Measurements from ENCODE around the gene TDRD12.

Gene TDRD12

DNA sequence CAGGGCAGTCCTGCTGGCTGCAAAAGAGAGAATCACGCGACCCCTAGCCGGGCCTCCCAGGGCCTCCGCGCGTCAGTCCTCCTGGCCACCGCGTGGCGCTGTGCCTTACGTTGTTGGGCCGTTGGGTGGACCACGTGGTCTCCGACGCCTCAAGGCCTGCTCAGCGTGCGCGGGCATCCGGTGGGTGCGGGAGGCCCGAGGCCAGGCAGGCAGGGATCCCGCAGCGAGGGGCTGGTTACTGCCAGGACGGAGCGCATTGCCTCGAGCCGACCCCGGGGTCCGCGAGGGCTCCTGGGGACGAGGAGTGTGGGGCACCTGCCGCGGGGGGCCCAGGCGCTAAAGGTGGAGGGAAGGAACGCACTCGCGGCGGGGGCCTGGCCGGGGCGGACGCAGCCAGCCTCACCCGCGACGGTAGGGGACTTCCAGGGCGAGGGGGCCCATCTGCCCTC, at the start of gene TDRD12:
Gene TDRD12, plus strand, starts transcription at position 157 of the 449 bp plus-strand sequence. CDS start 306 bp downstream, outside the sequence.
- DNase-seq = no peak

- peak; percentile 84 for DNase-seq
Observed at GRCh38 chr19:32671883-32672593, 47.5 kb upstream of the TDRD12 start.

DNA sequence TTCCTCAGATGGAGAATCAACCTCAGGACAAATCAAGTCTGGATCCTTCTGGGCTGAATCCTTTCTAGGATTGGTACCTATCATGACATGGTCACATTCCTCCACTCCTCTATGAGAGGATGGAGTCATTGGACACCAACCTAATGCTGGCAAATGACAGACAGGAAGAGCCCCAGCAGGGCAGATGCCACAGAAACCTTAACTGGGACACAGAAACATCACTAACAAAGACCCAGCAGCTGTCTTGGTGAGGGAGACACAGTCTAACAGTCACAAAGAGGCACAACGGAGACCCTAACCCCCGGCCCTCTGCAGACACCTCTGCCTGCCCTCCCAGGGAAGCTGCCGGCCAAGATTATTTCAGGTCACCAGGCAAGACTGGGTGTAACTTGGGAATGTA, 46.7 kb upstream of the TDRD12 start:
- DNase-seq = no peak

DNA sequence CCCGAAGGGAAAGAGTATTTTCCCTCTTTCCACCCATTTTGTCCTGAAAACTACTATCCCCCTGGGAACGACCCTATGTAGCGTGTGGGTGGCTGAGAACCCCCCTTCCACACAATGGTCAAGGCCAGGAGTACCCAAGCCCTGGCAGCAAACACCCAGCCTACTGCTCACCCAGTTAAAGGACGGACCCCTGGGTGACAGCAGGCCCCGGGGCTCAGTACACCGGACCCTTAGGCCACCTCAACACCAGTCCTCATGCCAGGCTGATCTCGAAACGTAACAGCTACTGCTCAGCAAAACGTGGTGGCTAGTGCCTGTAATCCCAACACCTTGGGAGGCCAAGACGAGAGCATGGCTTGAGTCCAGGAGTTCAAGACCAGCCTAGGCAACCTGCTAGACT, 46.0 kb upstream of the TDRD12 start:
- no peak for DNase-seq

DNA sequence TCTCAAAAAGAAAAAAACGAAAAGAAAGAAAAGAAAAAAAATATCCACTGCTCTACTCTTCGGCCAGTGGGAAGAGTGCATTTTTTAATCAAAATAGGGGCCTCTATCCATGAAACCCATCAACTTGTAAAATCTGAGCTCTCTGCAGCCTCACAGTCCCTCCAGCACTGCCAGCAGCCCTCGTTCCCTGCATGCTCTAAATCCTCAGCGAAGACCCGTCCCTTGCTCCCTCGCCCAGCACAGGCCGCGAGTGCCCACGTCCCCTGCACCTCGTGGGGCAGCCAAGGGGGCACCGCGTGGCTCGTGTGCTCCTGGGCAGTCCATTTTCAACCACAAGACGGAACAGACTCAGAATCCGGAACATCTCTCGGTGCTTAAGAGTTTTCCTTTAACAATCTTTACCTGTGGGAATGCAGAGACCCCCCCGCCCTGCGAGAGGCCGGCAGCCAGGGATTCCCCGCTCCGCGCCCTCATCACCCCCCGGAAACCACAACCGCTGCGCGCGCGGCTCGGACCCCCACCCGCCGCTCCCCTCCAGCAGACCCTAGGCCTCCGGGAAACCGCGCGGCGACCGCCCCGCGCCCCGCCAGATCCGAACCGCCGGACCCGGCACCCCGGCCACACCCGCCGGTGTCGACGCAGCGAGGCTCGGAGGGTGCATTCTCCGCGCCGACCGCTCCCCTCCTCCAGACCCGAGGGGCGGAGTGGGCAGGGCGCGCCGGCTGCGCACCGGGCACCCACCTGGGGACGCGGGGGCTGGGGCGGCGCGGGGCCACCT, 45.2 kb upstream of the TDRD12 start:
- DNase-seq = no peak

DNA sequence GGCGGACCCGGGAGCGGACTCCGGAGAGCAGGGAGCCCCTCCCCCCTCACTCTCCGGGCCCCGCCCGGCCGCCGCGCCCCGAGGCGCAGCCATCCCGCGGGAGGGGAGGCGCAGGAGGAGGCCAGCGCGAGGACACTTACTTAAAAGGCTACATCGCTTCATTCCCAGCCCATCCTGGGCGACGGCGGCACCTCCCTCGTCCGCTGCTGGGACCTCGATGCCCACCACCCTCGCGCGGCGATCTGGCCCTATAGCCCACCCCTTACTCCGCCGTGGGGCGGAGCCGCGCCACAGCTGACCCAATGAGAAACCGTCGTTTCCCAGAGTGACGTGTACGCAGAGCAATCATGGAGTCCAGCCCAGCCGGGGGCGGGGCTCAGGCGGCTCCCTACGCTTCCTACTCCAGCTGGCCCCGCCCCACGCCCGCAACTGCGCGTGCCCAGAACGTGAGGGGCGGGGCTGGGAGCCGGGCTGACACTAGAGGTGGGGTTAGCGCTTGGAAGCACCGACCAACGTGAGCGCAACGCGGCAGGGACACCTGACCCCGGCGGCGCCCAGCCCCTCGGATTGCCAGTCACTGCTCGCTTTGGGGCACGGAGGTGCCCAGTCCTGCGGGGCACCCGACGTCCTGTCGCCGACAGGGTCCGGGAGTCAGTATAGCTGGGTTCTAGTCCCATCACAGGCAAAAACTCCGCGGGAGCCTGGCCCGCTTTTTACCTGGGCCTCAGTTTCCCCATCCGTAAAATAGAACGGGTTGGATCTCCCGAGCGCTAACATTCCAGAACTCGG, 44.4 kb upstream of the TDRD12 start, which contains the start of gene ANKRD27:
Gene ANKRD27, minus strand, starts transcription at position 250 of the 789 bp plus-strand sequence. CDS start 16,165 bp downstream, outside the sequence.
- peak; percentile 99 for DNase-seq

DNA sequence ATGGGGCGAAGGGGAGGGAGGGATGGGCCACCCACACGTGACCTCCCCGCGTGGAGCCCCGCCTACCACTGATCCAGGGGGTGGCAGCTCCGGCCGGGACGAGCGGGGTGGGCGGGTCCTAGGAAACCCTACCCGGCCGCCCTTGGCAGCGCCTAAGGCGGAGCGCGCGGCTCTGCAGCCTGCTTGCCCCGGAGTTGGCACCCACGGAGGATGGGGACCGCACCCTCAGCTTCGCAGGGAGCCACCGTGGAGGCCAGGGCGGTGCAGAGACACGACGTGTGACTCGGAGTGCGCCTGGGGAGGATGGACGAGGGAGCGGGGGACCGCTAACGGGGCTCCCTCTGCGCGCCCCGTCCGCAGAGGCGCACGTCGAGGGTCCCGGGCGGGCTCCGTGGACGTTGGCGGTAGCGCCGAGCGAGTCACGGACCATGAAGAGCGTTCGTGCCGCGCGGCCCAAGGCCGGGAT, 43.8 kb upstream of the TDRD12 start, which contains the start of gene RGS9BP:
Gene RGS9BP, plus strand, starts transcription at position 129 of the 466 bp plus-strand sequence. CDS start 416 bp downstream, outside the sequence.
- DNase-seq = peak; percentile 82

DNA sequence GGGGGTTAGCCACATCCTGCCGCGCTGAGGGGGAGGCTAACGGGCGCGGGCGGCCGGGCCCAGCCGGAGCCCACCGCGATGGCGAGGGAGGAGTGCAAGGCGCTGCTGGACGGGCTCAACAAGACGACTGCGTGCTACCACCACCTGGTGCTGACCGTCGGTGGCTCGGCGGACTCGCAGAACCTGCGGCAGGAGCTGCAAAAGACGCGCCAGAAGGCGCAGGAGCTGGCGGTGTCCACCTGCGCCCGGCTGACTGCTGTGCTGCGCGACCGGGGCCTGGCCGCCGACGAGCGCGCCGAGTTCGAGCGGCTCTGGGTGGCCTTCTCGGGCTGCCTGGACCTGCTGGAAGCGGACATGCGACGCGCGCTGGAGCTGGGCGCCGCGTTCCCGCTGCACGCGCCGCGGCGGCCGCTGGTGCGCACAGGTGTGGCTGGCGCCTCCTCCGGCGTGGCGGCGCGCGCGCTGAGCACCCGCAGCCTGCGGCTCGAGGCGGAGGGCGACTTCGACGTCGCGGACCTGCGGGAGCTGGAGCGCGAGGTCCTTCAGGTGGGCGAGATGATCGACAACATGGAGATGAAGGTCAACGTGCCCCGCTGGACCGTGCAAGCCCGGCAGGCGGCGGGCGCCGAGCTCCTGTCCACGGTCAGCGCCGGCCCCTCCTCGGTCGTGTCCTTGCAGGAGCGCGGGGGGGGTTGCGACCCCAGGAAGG, 43.2 kb upstream of the TDRD12 start:
- DNase-seq = no peak

DNA sequence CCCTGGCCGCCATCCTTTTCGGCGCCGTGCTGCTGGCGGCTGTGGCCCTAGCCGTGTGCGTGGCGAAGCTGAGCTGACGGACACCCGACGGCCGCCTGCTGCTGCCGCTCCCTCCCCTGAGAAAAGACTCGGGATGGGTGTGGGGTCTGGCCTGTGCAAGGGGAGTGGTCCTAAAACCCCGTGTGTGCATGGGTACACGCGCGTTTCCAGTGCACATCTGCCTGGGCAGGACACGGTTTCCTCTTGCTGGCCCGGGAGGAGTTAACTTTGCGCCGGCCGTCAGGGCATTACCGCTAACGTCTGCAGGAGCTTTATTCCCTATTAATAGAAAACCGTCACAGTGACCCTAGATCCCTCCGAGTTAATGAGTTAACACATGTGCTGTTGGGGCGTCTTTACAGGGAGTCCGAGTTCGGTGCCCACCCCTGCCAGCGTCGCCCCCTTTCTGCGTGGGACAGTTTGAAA, 42.6 kb upstream of the TDRD12 start:
- no peak for DNase-seq

DNA sequence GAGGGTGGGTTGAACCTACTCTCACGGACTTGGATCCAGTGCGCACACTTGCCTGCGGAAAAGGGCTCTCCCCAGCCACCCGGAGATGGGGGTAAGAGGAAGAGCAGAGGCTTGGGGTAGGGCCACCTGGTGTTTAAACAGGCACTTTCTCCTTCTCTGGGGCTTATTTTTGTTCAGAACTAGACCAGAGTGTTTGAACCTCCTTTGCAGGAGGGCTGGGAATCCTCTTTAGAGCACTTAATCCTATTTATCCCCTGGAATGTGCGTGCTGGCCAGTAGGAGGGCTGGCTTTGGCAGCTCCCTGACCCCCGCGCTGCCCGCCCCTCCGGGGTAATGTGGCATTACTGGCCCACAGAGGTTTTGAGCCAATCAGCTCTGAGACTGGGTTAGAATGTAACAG, 41.9 kb upstream of the TDRD12 start:
- no peak for DNase-seq

- no peak for DNase-seq
Observed at GRCh38 chr19:32680986-32681385, 38.6 kb upstream of the TDRD12 start.

DNA sequence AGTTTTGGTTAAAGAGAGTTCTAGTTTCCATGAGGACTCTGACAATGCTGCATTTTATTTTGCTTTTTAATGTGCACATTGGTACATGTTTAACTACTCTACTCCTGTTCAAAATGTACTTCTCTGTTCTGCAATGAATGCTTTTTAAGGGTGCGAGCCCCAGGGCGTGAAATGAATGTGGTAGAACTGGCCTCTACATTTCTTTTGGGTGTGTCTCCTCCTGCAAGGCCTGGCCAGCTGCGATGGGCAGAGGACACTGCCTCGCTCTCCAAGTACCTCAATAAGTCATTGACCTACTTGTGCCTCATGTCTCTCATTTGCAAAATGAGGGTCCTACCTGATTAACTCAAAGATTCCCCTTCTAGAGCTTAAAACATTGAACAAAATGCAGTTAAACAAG, 37.2 kb upstream of the TDRD12 start:
- DNase-seq = no peak

DNA sequence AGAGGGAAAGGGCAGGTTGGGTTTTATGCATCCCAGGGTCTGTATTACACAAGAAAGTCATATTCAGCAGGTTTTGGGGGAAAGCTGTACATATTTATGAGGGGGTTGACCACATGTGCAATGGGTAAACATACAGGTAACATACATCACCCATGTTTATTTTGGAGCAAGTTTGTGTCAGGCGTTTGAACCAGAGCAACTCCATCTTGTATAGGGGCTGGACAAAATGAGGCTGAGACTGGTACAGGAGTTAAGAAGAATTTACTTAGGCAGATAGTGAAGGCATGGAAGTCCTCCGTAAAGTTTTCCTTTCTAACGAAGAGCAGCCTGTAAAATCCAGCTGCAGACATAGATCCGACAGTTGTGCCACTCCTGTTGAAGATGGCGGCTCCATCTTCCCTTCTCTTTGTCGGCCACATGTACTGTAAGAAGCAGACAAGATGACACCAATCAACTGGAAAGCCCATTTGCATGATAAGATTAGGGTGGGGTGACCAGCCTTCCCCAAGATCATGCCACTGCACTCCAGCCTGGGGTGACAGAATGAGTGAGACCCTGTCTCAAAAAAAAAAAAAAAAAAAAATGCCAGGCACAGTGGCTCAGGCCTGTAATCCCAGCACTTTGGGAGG, 32.6 kb upstream of the TDRD12 start:
- no peak for DNase-seq

DNA sequence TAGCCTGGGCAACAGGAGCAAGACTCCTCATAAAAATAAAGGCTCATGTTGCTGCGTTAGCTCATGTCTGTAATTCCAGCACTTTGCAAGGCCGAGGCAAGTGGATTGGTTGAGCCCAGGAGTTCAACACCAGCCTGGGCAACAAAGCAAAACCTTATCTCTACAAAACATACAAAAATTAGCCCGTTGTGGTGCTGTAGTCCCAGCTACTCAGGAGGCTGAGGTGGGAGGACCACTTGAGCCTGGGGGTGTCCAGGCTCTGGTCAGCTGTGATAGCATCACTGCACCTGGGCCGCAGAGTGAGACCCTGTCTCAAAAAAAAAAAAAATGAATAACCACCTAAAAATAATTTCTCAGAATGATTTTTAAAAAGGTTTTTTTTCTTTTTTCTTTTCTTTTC, 31.9 kb upstream of the TDRD12 start:
- no peak for DNase-seq

DNA sequence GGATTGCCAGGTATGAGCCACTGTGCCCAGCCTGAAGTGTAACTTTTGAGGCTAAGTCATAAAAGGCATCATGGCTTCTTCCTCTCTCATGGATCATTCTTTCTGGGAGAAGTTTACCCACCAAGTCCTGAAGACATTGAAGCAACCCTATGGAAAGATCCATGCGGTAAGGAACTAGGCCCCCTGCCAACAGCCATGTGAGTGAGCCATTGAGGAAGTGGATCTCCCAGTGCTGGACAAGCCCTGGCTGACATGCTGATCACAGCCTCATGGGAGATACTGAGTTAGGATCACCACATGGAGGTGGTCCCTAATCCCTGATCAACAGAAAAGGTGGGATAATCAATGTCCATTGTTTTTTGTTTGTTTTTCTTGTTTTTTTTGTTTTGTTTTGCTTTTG, 31.3 kb upstream of the TDRD12 start:
- DNase-seq = peak; percentile 60

GRCh38 chr19:32691291-32691951, 28.1 kb upstream of the TDRD12 start, which contains the start of gene NUDT19:
Gene NUDT19, plus strand, starts transcription at chr19:32691821. Its CDS starts 140 bp downstream, at chr19:32691961.
- DNase-seq = peak; percentile 86

GRCh38 chr19:32691952-32692726, 27.4 kb upstream of the TDRD12 start:
- DNase-seq = peak; percentile 67

GRCh38 chr19:32692727-32693061, 26.9 kb upstream of the TDRD12 start:
- DNase-seq = peak; percentile 33

GRCh38 chr19:32693151-32694108, 26.1 kb upstream of the TDRD12 start:
- DNase-seq = peak; percentile 86
